ENCODE measurements around the gene ERLIN1.

- TF ChIP-seq POLR2A (IDR thresholded peaks at IDR 0.05) (no peak), CTCF (IDR thresholded peaks at IDR 0.05) (no peak), POLR2AphosphoS5 (IDR thresholded peaks at IDR 0.05) (no peak)
Measured at GRCh38 chr10:100183481-100183880, 2.3 kb downstream of the ERLIN1 start.

All from gastroesophageal sphincter (tissue), 3 donors.